ENCODE results near the gene CAMKK1.

DNA sequence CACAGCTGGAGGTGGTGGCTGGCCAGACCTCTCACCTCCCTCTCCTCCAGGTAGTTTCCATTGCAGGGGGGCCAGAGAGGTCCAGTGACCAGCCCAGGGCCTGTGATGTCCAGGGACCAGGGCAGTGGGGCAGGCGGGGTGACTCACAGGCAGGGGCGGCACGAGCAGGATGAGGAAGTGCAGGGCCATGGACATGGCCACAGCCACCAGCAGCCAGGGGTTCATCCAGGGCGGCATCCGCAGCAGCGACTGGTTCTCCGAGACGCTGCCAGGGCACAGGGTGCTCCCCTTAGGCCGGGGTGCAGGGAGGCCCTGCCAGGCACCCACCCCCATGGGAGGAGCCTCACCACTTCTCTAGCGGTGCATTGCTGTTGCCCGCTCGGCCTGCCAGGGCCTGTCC, 36.3 kb upstream of the CAMKK1 start:
- TF ChIP-seq CTCF (IDR thresholded peaks at IDR 0.05; ENCODE audit: poor library complexity, severe bottlenecking) (no peak), POLR2AphosphoS5 (IDR thresholded peaks at IDR 0.05) (no peak), TAF1 (IDR thresholded peaks at IDR 0.05; ENCODE audit: low read depth) (no peak)
- TF ChIP-seq, protein P1, sequence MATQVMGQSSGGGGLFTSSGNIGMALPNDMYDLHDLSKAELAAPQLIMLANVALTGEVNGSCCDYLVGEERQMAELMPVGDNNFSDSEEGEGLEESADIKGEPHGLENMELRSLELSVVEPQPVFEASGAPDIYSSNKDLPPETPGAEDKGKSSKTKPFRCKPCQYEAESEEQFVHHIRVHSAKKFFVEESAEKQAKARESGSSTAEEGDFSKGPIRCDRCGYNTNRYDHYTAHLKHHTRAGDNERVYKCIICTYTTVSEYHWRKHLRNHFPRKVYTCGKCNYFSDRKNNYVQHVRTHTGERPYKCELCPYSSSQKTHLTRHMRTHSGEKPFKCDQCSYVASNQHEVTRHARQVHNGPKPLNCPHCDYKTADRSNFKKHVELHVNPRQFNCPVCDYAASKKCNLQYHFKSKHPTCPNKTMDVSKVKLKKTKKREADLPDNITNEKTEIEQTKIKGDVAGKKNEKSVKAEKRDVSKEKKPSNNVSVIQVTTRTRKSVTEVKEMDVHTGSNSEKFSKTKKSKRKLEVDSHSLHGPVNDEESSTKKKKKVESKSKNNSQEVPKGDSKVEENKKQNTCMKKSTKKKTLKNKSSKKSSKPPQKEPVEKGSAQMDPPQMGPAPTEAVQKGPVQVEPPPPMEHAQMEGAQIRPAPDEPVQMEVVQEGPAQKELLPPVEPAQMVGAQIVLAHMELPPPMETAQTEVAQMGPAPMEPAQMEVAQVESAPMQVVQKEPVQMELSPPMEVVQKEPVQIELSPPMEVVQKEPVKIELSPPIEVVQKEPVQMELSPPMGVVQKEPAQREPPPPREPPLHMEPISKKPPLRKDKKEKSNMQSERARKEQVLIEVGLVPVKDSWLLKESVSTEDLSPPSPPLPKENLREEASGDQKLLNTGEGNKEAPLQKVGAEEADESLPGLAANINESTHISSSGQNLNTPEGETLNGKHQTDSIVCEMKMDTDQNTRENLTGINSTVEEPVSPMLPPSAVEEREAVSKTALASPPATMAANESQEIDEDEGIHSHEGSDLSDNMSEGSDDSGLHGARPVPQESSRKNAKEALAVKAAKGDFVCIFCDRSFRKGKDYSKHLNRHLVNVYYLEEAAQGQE (IDR thresholded peaks at IDR 0.05; ENCODE audit: borderline replicate concordance), result no peak
